Measurements from ENCODE around the gene FHL2. TPM values are rescaled to one million over a fixed set of nuclear protein-coding genes. Genes with fewer than 3 reads are reported as not detected.

FHL2 gene
- total RNA-seq (2022; extraction: Qiagen RNA extraction) = 47.1 to 62.0 TPM (median 52.7 TPM) in 5 replicates

DNA sequence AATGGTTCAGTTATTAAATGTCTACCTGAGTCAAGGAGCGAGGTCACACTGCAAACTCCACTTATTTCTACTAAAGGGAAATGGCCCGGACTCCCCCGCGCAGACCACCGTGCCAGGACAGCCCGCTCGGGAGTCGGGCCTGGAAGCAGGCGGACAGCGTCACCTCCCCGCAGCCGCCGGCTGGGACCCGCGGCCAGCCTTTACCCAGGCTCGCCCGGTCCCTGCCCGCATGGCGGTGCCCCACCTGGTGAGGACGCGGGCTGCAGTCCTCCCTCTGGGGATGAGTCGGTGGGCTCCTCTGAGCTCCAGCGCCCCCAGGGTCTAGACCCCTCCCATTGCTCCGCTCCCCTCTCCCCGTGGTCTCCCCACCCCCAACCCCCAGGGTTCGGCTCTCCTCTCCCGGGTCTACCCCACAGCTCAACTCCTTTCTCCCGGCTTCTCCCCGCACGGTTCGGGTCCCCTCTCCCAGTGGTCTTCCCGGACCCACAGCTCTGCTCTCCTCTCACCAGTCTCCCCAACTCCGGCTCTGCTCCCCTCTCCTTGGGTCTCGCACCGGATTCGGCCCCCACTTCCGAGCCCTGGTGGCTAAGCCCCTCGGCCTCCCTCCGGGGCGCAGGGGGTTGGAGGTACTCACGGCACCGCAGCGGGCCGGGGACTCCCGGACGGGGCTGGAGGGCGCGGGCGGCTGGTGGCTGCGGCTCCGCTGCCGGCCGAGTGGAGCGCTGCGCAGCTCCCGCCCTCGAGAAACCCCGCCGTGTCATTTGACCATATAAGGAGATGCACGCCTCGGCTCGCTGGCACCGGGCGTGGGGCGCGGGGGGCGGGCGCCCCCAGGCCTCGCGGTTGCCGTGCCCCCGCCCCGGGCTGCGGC, at the start of gene FHL2:
TSS of gene FHL2 (minus strand) at position 716 of the 871 bp plus-strand sequence. CDS start 12,535 bp downstream, outside the sequence.

DNA sequence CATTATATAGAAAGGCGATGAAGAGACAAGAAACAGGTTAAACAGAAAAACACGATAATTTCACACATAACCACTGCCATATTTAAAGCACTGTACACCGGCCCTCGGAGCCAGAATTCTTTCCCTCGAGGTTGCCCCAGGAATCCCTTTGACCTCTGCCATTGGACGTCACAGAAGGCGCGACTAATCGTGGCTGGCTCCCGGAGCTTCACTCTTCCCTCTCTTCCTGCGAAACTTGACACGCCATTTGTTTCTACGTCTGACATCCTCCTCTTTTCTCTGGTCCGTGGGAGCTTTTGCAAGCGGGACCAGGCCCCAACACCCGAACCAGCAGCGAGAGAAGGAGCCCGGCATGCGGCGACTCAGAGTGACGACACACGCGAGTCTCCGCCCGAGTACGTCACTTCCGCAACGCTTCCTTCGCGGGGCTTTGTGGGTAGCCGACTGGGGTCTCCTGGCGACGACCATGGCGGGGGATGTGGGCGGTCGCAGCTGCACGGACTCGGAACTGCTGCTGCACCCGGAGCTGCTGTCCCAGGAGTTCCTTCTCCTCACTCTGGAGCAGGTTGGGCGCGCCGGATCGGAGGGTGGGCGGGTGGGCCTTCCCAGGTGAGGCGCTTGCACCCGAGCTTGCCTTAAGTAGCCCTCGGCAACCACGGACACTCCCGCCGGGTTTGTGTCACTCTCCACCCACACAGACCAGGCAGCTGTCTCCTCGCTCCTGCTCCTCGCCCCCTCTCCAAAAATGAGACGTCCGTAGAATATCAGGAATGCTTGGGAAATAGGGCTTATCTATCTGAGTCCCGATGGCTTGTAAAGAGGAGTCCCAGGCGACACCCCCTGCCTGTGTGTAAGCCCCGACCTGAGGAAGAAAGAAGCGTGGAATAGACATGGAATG, 61.5 kb downstream of the FHL2 start, which contains the start of gene C2orf49:
TSS of gene C2orf49 (plus strand) at position 419 of the 898 bp plus-strand sequence. CDS start at position 467, 48 bp downstream.

DNA sequence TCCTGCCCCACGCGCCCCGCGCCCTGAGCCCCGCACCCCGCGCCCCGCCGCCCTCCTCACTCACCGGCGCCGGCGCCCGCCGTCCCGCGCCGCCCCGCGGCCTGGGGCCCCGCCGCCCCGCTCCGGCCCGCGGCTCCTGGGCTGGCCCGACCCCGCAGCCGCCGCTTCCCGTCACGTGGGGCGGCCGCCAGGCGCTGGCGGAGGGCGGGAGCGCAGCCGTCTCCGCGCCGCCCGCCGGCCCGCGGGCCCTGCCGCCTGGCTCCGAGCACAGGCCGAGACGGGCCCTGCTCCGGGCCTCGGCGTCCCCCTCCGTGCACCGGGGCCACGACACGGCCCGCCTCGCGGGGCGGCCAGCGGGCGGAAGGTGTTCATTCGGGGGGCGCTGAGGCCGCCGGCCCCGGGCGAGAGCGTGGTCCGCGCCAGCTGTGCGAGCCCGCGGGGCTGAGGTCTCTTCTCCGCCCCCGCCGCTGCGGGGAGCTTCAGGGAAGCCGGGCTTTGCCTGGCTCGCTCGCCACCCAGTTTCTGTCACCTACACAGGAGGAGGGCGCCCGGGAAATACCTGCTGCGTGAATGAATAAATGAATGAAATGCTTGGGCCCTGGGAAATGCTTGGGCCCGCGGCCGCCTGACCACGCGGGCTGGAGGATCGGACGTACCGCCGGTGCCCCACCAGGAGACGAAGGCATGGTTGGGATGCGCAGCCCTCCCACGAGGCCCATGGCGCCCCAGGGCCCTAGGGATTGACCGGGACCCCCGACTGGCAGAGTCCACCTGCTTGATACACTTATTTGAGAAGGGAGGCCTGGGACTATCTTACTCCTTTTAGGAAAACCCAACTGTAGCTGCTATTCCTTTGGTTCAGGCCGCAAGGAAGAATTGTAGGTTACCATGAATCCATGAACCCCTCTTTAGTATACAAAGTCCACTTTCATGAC, 69.0 kb downstream of the FHL2 start, which contains the start of gene TGFBRAP1:
TSS of gene TGFBRAP1 (minus strand) at position 175 of the 935 bp plus-strand sequence. CDS start 21,434 bp downstream, outside the sequence.

Other genes with a start within 250 kb of the FHL2 start
- gene GPR45, start 157.3 kb downstream of the FHL2 start, total RNA-seq (2022; extraction: Qiagen RNA extraction) = 0.06 TPM in 1 of 5 replicates, not detected in the others
- gene TGFBRAP1, start 69.3 kb downstream of the FHL2 start, total RNA-seq (2022; extraction: Qiagen RNA extraction) = 15.1 to 15.9 TPM (median 15.4 TPM) in 5 replicates
- 10.6 to 16.3 TPM (median 12.6 TPM) in 5 replicates for gene C2orf49, start 61.5 kb downstream of the FHL2 start, total RNA-seq (2022; extraction: Qiagen RNA extraction)

Measured in A549 treated with AZD2906 at 1 μM for 4 hours (cell line).